HL-60 (cell line): ENCODE results near the gene SAP30L.

Experiments used
- GABPA ChIP-seq: IDR thresholded peaks from 2 replicates; pipeline ENCODE4 v1.6.1; 2012; ENCODE audit warnings: low read depth
- POLR2AphosphoS5 ChIP-seq: IDR thresholded peaks from 2 replicates; pipeline ENCODE4 v1.6.1; 2012; ENCODE audit warnings: low read depth
- SPI1 ChIP-seq: IDR thresholded peaks from 2 replicates; pipeline ENCODE4 v1.6.1; 2012; ENCODE audit warnings: low read depth, mild to moderate bottlenecking, borderline replicate concordance
- TF ChIP-seq, protein P1 (sequence below): IDR thresholded peaks from one replicate; pipeline ENCODE4 v1.5.1; 2011; ENCODE audit warnings: low read length, control low read depth, inconsistent platforms; ENCODE audit not compliant: insufficient read depth
- TF ChIP-seq, protein P2 (sequence below): IDR thresholded peaks from 2 replicates; pipeline ENCODE4 v1.6.1; 2012; ENCODE audit warnings: low read depth; ENCODE audit not compliant: insufficient replicate concordance

DNA sequence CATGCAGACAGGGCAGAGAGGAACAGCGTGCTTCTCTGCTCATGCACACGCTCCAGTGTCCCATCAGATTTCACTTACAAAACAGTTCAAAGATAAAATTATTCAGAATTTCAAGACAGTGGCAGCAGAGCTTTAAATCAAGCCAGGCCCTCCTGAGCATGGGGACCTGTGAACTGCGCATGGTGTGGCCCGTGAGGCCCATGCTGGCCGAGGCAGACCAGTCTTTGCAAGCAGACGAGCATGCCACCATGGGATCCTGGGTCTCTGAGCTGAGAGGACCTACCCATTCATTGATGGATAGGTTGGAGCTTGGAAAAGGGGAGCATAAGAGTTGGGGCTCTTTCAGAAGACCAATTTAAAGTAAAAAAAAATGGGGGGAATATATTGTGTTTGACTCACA lies 35.0 kb upstream of the SAP30L start:
- TF ChIP-seq POLR2AphosphoS5 (no peak), SPI1 (no peak), GABPA (no peak)
- TF ChIP-seq, protein P1, sequence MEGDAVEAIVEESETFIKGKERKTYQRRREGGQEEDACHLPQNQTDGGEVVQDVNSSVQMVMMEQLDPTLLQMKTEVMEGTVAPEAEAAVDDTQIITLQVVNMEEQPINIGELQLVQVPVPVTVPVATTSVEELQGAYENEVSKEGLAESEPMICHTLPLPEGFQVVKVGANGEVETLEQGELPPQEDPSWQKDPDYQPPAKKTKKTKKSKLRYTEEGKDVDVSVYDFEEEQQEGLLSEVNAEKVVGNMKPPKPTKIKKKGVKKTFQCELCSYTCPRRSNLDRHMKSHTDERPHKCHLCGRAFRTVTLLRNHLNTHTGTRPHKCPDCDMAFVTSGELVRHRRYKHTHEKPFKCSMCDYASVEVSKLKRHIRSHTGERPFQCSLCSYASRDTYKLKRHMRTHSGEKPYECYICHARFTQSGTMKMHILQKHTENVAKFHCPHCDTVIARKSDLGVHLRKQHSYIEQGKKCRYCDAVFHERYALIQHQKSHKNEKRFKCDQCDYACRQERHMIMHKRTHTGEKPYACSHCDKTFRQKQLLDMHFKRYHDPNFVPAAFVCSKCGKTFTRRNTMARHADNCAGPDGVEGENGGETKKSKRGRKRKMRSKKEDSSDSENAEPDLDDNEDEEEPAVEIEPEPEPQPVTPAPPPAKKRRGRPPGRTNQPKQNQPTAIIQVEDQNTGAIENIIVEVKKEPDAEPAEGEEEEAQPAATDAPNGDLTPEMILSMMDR = no peak
- TF ChIP-seq, protein P2, sequence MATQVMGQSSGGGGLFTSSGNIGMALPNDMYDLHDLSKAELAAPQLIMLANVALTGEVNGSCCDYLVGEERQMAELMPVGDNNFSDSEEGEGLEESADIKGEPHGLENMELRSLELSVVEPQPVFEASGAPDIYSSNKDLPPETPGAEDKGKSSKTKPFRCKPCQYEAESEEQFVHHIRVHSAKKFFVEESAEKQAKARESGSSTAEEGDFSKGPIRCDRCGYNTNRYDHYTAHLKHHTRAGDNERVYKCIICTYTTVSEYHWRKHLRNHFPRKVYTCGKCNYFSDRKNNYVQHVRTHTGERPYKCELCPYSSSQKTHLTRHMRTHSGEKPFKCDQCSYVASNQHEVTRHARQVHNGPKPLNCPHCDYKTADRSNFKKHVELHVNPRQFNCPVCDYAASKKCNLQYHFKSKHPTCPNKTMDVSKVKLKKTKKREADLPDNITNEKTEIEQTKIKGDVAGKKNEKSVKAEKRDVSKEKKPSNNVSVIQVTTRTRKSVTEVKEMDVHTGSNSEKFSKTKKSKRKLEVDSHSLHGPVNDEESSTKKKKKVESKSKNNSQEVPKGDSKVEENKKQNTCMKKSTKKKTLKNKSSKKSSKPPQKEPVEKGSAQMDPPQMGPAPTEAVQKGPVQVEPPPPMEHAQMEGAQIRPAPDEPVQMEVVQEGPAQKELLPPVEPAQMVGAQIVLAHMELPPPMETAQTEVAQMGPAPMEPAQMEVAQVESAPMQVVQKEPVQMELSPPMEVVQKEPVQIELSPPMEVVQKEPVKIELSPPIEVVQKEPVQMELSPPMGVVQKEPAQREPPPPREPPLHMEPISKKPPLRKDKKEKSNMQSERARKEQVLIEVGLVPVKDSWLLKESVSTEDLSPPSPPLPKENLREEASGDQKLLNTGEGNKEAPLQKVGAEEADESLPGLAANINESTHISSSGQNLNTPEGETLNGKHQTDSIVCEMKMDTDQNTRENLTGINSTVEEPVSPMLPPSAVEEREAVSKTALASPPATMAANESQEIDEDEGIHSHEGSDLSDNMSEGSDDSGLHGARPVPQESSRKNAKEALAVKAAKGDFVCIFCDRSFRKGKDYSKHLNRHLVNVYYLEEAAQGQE = no peak
